Neural progenitor cell (in vitro differentiated cells): ENCODE data around the gene SGTA.

Experiments used
- CTCF ChIP-seq: fragments of 200-600 bp; sonication (generic); IDR thresholded peaks from 2 replicates; pipeline ENCODE4 v1.5.1; 2017; ENCODE audit warnings: antibody characterized with exemption, mild to moderate bottlenecking
- EZH2 ChIP-seq: fragments of 200-600 bp; sonication (generic); IDR thresholded peaks from 2 replicates; pipeline ENCODE4 v1.6.1; 2017; ENCODE audit warnings: antibody characterized with exemption, mild to moderate bottlenecking, moderate library complexity

DNA sequence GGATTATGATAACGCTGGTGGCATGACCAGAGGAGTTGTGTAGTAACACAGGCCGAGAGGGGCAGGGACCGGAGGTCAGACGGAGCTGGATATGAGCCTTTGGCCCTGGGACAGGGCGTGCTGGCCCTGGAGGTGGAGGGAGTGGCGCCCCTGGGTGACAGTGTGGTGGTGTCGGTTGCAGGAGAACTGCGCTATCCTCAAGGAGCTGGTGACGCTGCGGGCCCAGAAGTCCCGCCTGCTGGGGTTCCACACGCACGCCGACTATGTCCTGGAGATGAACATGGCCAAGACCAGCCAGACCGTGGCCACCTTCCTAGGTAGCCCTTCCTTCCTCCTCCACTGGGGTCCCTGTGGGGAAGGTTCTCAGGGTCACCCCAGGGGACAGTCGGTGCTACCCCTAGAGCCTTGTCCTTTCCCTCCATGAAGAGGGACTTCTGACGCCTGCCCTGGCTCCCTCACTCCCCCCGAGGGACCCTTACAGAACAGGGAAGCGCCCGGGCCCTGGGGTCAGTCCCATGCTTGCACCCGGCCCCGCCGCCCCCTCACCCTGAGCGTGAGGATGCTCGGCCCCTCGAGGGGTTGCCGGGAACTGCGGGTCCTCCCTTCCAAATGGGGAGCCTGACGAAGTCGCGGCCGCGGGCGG, 23.8 kb upstream of the SGTA start:
- no peak for TF ChIP-seq CTCF
- TF ChIP-seq EZH2: no peak
